Measurements from ENCODE around the gene MGAT4A. TPM values are rescaled to one million over a fixed set of nuclear protein-coding genes. Genes with fewer than 3 reads are reported as not detected.

The MGAT4A gene
- total and polyA plus RNA-seq, 2 donors (not counting 1 experiment from before 2014, with no cell fraction given): 16.5 to 32.7 TPM

DNA sequence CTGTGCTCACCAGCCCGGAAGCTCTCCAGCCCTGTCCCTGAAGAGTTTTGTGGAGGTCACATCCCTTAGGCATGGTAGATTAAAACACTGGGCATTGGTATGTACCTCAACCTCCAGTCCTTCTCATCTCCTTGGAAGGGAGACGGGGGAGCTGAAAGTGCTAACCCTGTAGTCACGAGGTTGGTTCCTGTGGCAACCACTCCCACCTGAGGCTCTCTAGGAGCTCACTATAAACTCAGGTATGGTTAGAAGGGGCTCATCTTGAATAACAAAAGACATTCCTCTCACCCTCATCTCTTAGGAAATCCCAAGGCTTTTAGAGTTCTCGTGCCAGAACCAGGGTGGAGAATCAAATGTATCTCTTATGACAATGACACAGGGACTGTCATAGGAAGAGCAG, 43.0 kb upstream of the MGAT4A start:
- POLR2A ChIA-PET: no interaction called here
- H3K27ac ChIP-seq (ENCODE audit: low read length in 2 of 2): no peak overlapping the region
- intact Hi-C loops (cut with micrococcal nuclease): no loop called here

GRCh38 chr2:98773169-98773568, 42.2 kb upstream of the MGAT4A start:
- no peaks in the 10 kb centered on the region for H3K36me3 ChIP-seq (replicated peaks in 1 of 2; ENCODE audit: control extremely low read depth in 1 of 2, control insufficient read depth in 1 of 2, extremely low read depth in 1 of 2, insufficient read depth in 2 of 2, low read length in 1 of 2)
- WGBS (ENCODE audit: insufficient coverage): 100% methylated on average over 1 of the region's 5 CpGs
- H3K4me3 ChIP-seq (ENCODE audit: control extremely low read depth in 1 of 5, extremely low read depth in 1 of 5, insufficient read depth in 1 of 5, low read depth in 2 of 5, low read length in 4 of 5): no peak overlapping the region
- H3K4me3 Mint-ChIP-seq: peak overlapping the region; percentile 14
- H2AFZ ChIP-seq (ENCODE audit: insufficient read depth, low read depth, low read length, poor library complexity, severe bottlenecking): no peak overlapping the region
- H3K79me2 ChIP-seq (ENCODE audit: control insufficient read depth, insufficient read depth, low read length): no peaks in the 10 kb centered on the region
- ChIA-PET POLR2A (no interaction called here), CTCF (no interaction called here)
- H3K4me2 ChIP-seq (replicated peaks; ENCODE audit: low read depth, low read length, poor library complexity, severe bottlenecking): no peak overlapping the region
- H3K9me3 ChIP-seq (ENCODE audit: control extremely low read depth in 1 of 3, control insufficient read depth in 2 of 3, insufficient read depth in 1 of 3, low read length in 2 of 3): peaks cover 0 to 4% (median 0%) of the 10 kb centered on the region in 3 donors
- H3K27ac Mint-ChIP-seq: no peak overlapping the region
- no peak overlapping the region for H3K9ac ChIP-seq (ENCODE audit: low read length)
- intact Hi-C loops (cut with micrococcal nuclease): no loop called here
- DNase-seq (no peak), ATAC-seq (ENCODE audit: low read depth) (no peak)
- no peaks in the 10 kb centered on the region for H4K20me1 ChIP-seq (ENCODE audit: control insufficient read depth, insufficient read depth, low read length, poor library complexity, severe bottlenecking)
- no peak overlapping the region for H3K27ac ChIP-seq (ENCODE audit: low read length in 2 of 2)
- no peak for TF ChIP-seq EZH2 (IDR thresholded peaks at IDR 0.05; ENCODE audit: borderline replicate concordance, insufficient read depth, low read depth, low read length, poor library complexity, severe bottlenecking)
- TF ChIP-seq, protein P1, sequence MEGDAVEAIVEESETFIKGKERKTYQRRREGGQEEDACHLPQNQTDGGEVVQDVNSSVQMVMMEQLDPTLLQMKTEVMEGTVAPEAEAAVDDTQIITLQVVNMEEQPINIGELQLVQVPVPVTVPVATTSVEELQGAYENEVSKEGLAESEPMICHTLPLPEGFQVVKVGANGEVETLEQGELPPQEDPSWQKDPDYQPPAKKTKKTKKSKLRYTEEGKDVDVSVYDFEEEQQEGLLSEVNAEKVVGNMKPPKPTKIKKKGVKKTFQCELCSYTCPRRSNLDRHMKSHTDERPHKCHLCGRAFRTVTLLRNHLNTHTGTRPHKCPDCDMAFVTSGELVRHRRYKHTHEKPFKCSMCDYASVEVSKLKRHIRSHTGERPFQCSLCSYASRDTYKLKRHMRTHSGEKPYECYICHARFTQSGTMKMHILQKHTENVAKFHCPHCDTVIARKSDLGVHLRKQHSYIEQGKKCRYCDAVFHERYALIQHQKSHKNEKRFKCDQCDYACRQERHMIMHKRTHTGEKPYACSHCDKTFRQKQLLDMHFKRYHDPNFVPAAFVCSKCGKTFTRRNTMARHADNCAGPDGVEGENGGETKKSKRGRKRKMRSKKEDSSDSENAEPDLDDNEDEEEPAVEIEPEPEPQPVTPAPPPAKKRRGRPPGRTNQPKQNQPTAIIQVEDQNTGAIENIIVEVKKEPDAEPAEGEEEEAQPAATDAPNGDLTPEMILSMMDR (IDR thresholded peaks at IDR 0.05): no peak
- peaks cover 7% of the 10 kb centered on the region for H3K27me3 Mint-ChIP-seq
- H3K4me1 Mint-ChIP-seq: peaks cover 32% of the 10 kb centered on the region
- H3K4me1 ChIP-seq (ENCODE audit: control insufficient read depth in 2 of 2, insufficient read depth in 2 of 2, low read length in 2 of 2): peaks cover 19 to 28% of the 10 kb centered on the region in 2 donors
- no peaks in the 10 kb centered on the region for H3K9me3 Mint-ChIP-seq (ENCODE audit: insufficient read depth)
- peaks cover 0 to 15% (median 0%) of the 10 kb centered on the region in 4 experiments for H3K27me3 ChIP-seq (replicated peaks in 1 of 4; ENCODE audit: control extremely low read depth in 1 of 4, control insufficient read depth in 3 of 4, insufficient read depth in 4 of 4, low read length in 3 of 4)

More for the DNA sequence above, 43.0 kb upstream of the MGAT4A start:
- H3K79me2 ChIP-seq (ENCODE audit: control insufficient read depth, insufficient read depth, low read length): no peaks in the 10 kb centered on the region
- TF ChIP-seq, protein P1 (IDR thresholded peaks at IDR 0.05): no peak
- no peak for TF ChIP-seq EZH2 (IDR thresholded peaks at IDR 0.05; ENCODE audit: borderline replicate concordance, insufficient read depth, low read depth, low read length, poor library complexity, severe bottlenecking)
- no peak overlapping the region for H3K4me2 ChIP-seq (replicated peaks; ENCODE audit: low read depth, low read length, poor library complexity, severe bottlenecking)
- H3K27me3 ChIP-seq (replicated peaks in 1 of 4; ENCODE audit: control extremely low read depth in 1 of 4, control insufficient read depth in 3 of 4, insufficient read depth in 4 of 4, low read length in 3 of 4): peaks cover 0 to 12% (median 0%) of the 10 kb centered on the region in 4 experiments
- no peak overlapping the region for H3K4me3 ChIP-seq (ENCODE audit: control extremely low read depth in 1 of 5, extremely low read depth in 1 of 5, insufficient read depth in 1 of 5, low read depth in 2 of 5, low read length in 4 of 5)
- Mint-ChIP-seq H3K27me3 (peaks cover 7% of the 10 kb centered on the region), H3K9me3 (ENCODE audit: insufficient read depth) (no peaks in the 10 kb centered on the region), H3K27ac (no peak overlapping the region), H3K4me3 (no peak overlapping the region), H3K4me1 (peaks cover 27% of the 10 kb centered on the region)
- DNase-seq: no peak
- no peaks in the 10 kb centered on the region for H3K36me3 ChIP-seq (replicated peaks in 1 of 2; ENCODE audit: control extremely low read depth in 1 of 2, control insufficient read depth in 1 of 2, extremely low read depth in 1 of 2, insufficient read depth in 2 of 2, low read length in 1 of 2)
- CTCF ChIA-PET: no interaction called here
- peaks cover 19 to 28% of the 10 kb centered on the region in 2 donors for H3K4me1 ChIP-seq (ENCODE audit: control insufficient read depth in 2 of 2, insufficient read depth in 2 of 2, low read length in 2 of 2)
- H2AFZ ChIP-seq (ENCODE audit: insufficient read depth, low read depth, low read length, poor library complexity, severe bottlenecking): no peak overlapping the region
- H4K20me1 ChIP-seq (ENCODE audit: control insufficient read depth, insufficient read depth, low read length, poor library complexity, severe bottlenecking): no peaks in the 10 kb centered on the region
- no peak overlapping the region for H3K9ac ChIP-seq (ENCODE audit: low read length)
- peaks cover 0 to 4% (median 0%) of the 10 kb centered on the region in 3 donors for H3K9me3 ChIP-seq (ENCODE audit: control extremely low read depth in 1 of 3, control insufficient read depth in 2 of 3, insufficient read depth in 1 of 3, low read length in 2 of 3)
- ATAC-seq (ENCODE audit: low read depth): no peak
- no CpG with 5 or more reads among the region's 4 CpGs for WGBS (ENCODE audit: insufficient coverage)
